AG20443 (cell line): ENCODE results near the gene KCTD2.
A peak's percentile ranks its signal among the peaks of the same experiment; 100 is the strongest.
"Not testable (repeated sequence)": the region's sequence is repeated elsewhere in the genome, so short reads cannot be mapped to it uniquely, and the experiment has no call there.

ENCODE experiments used
- DNase-seq: peaks from one replicate; pipeline ENCODE4 v3.0.0; 2012; ENCODE audit warnings: low spot score, mixed read lengths

KCTD2 gene, protein sequence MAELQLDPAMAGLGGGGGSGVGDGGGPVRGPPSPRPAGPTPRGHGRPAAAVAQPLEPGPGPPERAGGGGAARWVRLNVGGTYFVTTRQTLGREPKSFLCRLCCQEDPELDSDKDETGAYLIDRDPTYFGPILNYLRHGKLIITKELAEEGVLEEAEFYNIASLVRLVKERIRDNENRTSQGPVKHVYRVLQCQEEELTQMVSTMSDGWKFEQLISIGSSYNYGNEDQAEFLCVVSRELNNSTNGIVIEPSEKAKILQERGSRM

DNA sequence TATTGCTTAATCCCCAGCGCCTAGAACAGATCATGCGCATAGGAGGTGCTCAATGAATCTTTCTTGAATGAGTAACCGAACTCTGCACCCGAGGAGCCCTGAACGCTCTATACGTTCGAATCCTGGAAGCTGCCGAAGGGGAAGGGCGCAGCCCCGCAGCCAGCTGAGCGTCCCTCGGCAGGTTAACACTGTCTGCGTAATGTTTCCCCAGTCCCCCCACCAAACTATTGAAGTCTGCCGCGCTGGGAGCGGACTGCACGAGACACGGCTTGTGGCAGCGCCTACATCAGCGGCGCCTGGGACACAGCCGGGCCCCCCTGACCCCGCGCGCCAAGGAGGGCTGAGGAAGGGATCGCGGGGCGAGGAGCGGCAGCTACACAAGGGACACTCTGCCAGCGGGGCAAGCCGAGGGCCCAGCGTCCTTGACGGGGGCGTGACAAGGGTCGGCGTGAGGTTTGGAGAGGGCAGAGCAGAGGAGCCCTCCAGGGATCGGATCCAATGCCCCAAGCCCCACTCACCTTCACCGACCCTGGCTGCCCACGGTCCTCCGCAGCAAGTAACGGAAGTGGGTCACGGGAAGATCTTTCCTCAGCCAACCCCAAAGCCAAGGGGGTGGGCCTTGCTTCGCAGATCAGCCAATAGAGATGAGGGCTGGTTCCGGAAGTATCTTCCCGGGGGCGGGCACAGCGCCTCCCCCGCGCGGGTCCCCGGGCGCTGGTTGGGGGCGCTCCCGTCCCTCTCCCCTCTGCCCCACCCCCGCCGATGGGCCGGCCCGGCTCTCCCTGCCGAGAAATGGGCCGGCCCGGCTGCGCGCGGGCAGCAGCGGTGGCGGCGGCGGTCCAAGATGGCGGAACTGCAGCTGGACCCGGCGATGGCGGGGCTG lies at the start of gene KCTD2, which contains the start of gene ATP5PD:
Gene KCTD2 (plus strand): TSS at position 819 of the 883 bp plus-strand sequence. CDS start 26 bp downstream, at position 845.
Gene ATP5PD (minus strand): TSS at position 563 of the 883 bp plus-strand sequence. CDS start 4,319 bp downstream, outside the sequence.
- DNase-seq = peak; percentile 97

GRCh38 chr17:74998783-74999182 lies 48.2 kb upstream of the KCTD2 start:
- DNase-seq = no peak

DNA sequence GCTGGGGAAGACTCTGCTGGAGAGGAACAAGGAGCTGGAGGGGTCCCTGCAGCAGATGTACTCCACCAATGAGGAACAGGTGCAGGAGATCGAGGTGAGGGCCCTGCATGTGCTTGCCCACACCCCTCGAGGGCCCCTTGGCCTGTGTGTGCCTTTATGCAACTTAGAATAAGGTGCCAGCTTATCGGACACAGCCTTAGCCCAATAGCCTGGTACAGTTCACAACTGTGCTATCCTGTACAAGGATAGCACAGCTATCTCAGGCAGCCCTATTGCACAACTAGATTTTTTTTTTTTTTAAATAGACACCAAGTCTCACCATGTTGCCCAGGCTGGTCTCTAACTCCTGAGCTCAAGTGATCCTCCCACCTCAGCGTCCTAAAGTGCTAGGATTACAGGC lies 47.5 kb upstream of the KCTD2 start:
- no peak for DNase-seq

DNA sequence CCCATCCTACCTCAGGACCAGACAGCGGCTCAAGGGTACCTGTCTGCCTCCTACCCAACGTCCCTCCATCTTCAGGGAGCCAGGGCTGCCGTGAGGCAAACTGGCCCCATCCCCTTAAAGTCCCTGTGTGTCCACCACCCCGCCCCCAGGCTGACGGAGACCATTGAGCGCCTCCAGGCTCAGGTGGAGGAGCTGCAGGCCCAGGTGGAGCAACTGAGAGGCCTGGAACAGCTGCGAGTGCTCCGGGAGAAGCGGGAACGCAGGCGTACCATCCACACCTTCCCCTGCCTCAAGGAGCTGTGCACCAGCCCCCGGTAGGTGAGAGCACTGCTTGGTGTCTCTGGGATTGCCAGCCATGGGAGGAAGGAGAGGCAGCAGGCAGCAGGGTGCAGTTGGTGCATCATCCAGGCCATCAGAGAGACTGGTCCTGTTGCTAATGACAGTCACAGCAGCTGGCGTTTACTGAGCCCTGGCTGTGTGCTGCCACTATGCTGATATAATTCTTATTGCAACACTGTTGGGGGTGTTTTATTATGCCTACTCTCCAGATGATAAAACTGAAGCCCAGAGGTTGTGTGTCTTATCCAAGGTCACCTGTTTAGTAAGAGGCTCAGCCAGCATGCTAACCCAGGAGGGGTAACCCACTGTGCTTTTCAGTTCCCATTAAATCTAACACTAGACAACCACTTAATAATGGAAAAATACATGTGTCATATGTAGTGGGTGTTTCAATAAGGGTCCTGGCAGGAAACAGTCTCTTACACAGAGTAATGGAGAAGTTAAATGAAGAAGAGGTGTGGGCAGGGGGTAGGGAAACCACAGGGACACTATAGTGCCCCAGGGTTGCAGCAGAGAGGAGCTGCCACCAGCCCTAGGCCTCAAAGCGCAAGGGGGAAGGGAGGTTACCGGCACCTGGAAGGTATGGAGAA lies 44.8 kb upstream of the KCTD2 start:
- no peak for DNase-seq

GRCh38 chr17:75003070-75003956 lies 43.7 kb upstream of the KCTD2 start:
- no peak for DNase-seq

GRCh38 chr17:75003957-75004355 lies 43.1 kb upstream of the KCTD2 start:
- no peak for DNase-seq

GRCh38 chr17:75004371-75004770 lies 42.7 kb upstream of the KCTD2 start:
- no peak for DNase-seq

GRCh38 chr17:75005291-75005690 lies 41.7 kb upstream of the KCTD2 start:
- DNase-seq = no peak

- DNase-seq = not testable (repeated sequence)
Measured at GRCh38 chr17:75006084-75006483, 40.9 kb upstream of the KCTD2 start.

GRCh38 chr17:75006653-75007052 lies 40.4 kb upstream of the KCTD2 start:
- DNase-seq = no peak

DNA sequence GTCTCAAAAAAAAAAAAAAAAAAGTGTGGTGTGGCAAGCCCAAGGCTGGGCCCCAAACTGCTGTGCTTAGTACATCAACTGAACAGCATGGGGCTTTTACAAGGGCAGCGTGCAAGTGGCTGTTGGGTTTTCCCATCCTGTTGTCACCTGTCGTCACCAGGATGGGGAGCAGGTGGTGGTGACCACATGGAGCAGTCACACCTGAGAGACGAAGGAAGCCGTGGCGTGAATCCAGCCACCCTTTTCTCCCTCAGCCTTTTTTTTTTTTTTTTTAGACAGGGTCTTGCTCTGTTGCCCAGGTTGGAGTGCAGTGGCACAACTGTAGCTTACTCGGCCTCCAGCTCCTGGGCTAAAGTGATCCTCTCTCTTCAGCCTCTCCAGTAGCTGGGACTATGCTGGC lies 38.7 kb upstream of the KCTD2 start:
- DNase-seq = no peak

- DNase-seq = no peak
Measured at GRCh38 chr17:75009139-75009724, 37.8 kb upstream of the KCTD2 start.

GRCh38 chr17:75010683-75011400 lies 36.2 kb upstream of the KCTD2 start:
- DNase-seq = peak; percentile 29

- peak; percentile 87 for DNase-seq
Measured at GRCh38 chr17:75011401-75012095, 35.5 kb upstream of the KCTD2 start.

DNA sequence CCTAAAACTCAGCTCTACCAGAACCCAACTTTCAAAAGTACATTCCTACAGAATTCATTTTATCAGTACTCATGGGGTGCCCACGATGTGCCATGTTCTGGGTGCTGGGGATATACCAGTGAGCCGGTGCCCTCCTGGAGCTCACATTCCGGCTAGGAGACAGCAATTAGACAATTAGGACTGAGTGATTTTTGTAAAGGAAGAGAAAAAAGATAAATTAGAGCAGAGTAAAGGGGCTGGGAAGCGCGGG lies 35.0 kb upstream of the KCTD2 start:
- no peak for DNase-seq

DNA sequence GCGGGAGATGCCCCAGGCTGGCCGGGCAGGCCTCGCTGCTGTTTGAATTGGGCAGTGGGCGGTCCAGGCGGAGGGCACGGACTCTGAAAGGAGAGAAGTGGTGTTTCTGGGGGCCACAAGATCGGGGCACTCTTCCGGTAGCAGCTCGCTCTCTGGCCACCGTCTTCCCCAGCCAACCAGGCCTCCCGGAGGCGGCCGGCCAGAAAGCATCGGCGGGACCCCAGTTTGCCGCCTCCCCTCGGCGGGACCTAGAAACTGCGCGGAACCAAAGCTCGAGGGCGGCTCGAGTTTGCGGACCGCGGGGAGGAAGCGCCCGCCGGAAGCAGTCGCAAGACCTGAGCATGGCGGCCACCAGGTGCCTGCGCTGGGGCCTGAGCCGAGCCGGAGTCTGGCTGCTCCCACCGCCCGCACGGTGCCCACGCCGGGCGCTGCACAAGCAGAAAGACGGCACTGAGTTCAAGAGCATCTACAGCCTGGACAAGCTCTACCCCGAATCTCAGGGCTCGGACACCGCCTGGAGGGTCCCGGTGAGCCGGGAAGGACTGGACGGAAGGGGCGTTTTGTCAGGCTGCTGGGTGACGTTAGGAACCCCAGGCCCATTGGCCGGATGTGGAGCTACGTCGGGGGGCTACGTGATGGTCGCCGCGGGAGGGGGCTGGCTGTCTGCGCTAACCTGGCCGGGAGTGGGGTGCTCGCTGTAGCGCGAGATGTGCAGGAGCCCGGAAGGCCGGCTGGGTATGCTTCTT lies 34.5 kb upstream of the KCTD2 start, which contains the start of gene MRPL58:
Gene MRPL58 (plus strand): TSS at position 325 of the 746 bp plus-strand sequence. CDS start 17 bp downstream, at position 342.
- peak; percentile 94 for DNase-seq

GRCh38 chr17:75013092-75013559 lies 33.9 kb upstream of the KCTD2 start:
- DNase-seq = no peak

GRCh38 chr17:75019146-75019545 lies 27.9 kb upstream of the KCTD2 start:
- DNase-seq = no peak

- DNase-seq = no peak
Measured at GRCh38 chr17:75019710-75020109, 27.3 kb upstream of the KCTD2 start.
